WTC11 (cell line): ENCODE results near the gene SLC6A8. TPM values are rescaled to one million over a fixed set of nuclear protein-coding genes. Genes with fewer than 3 reads are reported as not detected.
"Not testable (repeated sequence)": the region's sequence is repeated elsewhere in the genome, so short reads cannot be mapped to it uniquely, and the experiment has no call there.

Experiments used
- ATAC-seq: fragments of 200-7000 bp; cut with Tn5 transposase; 2 replicates; pipeline ENCODE4 v1.10.0; 2021; ENCODE audit warnings: mild to moderate bottlenecking, moderate library complexity
- CTCF ChIA-PET: fragments of 300-600 bp; sonication (Branson Sonifier 250); formaldehyde crosslinking; loops from one replicate; lab custom pipeline; 2021; ENCODE audit warnings: antibody characterized with exemption; lab: Charles Lee
- POLR2A ChIA-PET: fragments of 350-600 bp; sonication (Branson Sonifier 250); formaldehyde crosslinking; loops from one replicate; lab custom pipeline; 2021; ENCODE audit warnings: antibody characterized with exemption; lab: Charles Lee
- DNase-seq: peaks from one replicate; pipeline ENCODE4 v3.0.0; 2021; ENCODE audit warnings: low spot score
- H3K27ac Mint-ChIP-seq: 2 replicates; pipeline ENCODE4 v1.8.0; 2021; ENCODE audit warnings: mixed read lengths
- H3K27me3 Mint-ChIP-seq: 2 replicates; pipeline ENCODE4 v1.8.0; 2021; ENCODE audit warnings: low read depth, mild to moderate bottlenecking, moderate library complexity, mixed read lengths
- H3K36me3 Mint-ChIP-seq: 2 replicates; pipeline ENCODE4 v1.8.0; 2021; ENCODE audit warnings: mixed read lengths
- H3K4me1 Mint-ChIP-seq: 2 replicates; pipeline ENCODE4 v1.8.0; 2022; ENCODE audit warnings: mixed read lengths
- H3K4me3 Mint-ChIP-seq: 2 replicates; pipeline ENCODE4 v1.8.0; 2021; ENCODE audit warnings: mild to moderate bottlenecking, moderate library complexity, mixed read lengths
- H3K9me3 Mint-ChIP-seq: 2 replicates; pipeline ENCODE4 v1.8.0; 2021; ENCODE audit warnings: mixed read lengths
- ARID4B ChIP-seq: sonication (generic); formaldehyde crosslinking; IDR thresholded peaks from 2 replicates; pipeline ENCODE4 v1.8.0; 2023; ENCODE audit warnings: missing genetic modification reagents, mild to moderate bottlenecking, borderline replicate concordance
- ATF1 ChIP-seq: sonication (generic); formaldehyde crosslinking; IDR thresholded peaks from 2 replicates; pipeline ENCODE4 v1.8.1; 2023; ENCODE audit warnings: mild to moderate bottlenecking, moderate library complexity, missing genetic modification reagents
- E2F4 ChIP-seq: sonication (generic); formaldehyde crosslinking; IDR thresholded peaks from 2 replicates; pipeline ENCODE4 v1.8.1; 2022; ENCODE audit warnings: low read depth, mild to moderate bottlenecking, moderate library complexity, missing genetic modification reagents, borderline replicate concordance
- ESRRA ChIP-seq: sonication (generic); formaldehyde crosslinking; IDR thresholded peaks from 2 replicates; pipeline ENCODE4 v1.8.1; 2022; ENCODE audit warnings: mild to moderate bottlenecking, missing genetic modification reagents, borderline replicate concordance
- FOXJ3 ChIP-seq: sonication (generic); formaldehyde crosslinking; IDR thresholded peaks from 2 replicates; pipeline ENCODE4 v1.9.0; 2021; ENCODE audit warnings: missing genetic modification reagents, mild to moderate bottlenecking, borderline replicate concordance
- GABPB1 ChIP-seq: sonication (generic); formaldehyde crosslinking; IDR thresholded peaks from 2 replicates; pipeline ENCODE4 v1.8.1; 2023; ENCODE audit warnings: mild to moderate bottlenecking, missing genetic modification reagents
- GRHL2 ChIP-seq: fragments of 250-450 bp; sonication (Bioruptor Pico); IDR thresholded peaks from 2 replicates; pipeline ENCODE4 v1.8.0; 2022; ENCODE audit warnings: mild to moderate bottlenecking, moderate library complexity; ENCODE audit not compliant: insufficient replicate concordance, severe bottlenecking
- HMGA2 ChIP-seq: fragments of 250-450 bp; sonication (Bioruptor Pico); IDR thresholded peaks from 2 replicates; pipeline ENCODE4 v1.4.0; 2021; ENCODE audit warnings: mild to moderate bottlenecking, moderate library complexity
- IRF2 ChIP-seq: sonication (generic); formaldehyde crosslinking; IDR thresholded peaks from 2 replicates; pipeline ENCODE4 v1.8.0; 2022; ENCODE audit warnings: low read depth, missing genetic modification reagents, borderline replicate concordance
- MYBL2 ChIP-seq: sonication (generic); formaldehyde crosslinking; IDR thresholded peaks from 2 replicates; pipeline ENCODE4 v1.8.1; 2023; ENCODE audit warnings: mild to moderate bottlenecking, moderate library complexity, missing genetic modification reagents
- OVOL2 ChIP-seq: fragments of 250-450 bp; sonication (Bioruptor Pico); IDR thresholded peaks from 2 replicates; pipeline ENCODE4 v1.9.0; 2021; ENCODE audit warnings: mild to moderate bottlenecking, borderline replicate concordance
- SP1 ChIP-seq: sonication (generic); formaldehyde crosslinking; conservative IDR thresholded peaks from 2 replicates; pipeline ENCODE4 v1.8.1; 2022; ENCODE audit warnings: missing genetic modification reagents
- ZNF416 ChIP-seq: fragments of 250-450 bp; sonication (Bioruptor Pico); IDR thresholded peaks from 2 replicates; pipeline ENCODE4 v1.9.0; 2021; ENCODE audit warnings: mild to moderate bottlenecking, inconsistent platforms
- ZNF423 ChIP-seq: fragments of 250-450 bp; sonication (Bioruptor Pico); IDR thresholded peaks from 2 replicates; pipeline ENCODE4 v2.1.2; 2022; ENCODE audit warnings: mild to moderate bottlenecking, moderate library complexity
- ZNF512 ChIP-seq: sonication (generic); formaldehyde crosslinking; IDR thresholded peaks from 2 replicates; pipeline ENCODE4 v1.8.1; 2022; ENCODE audit warnings: missing genetic modification reagents, borderline replicate concordance
- total RNA-seq: library from RNA; stranded (reverse); gene quantifications from 3 replicates; pipeline ENCODE4 v1.2.3, GENCODE V29; 2021
- TF ChIP-seq, protein P1 (sequence below): sonication (generic); formaldehyde crosslinking; IDR thresholded peaks from 2 replicates; pipeline ENCODE4 v1.8.1; 2023; ENCODE audit warnings: mild to moderate bottlenecking, missing genetic modification reagents
- TF ChIP-seq, protein P2 (sequence below): sonication (generic); formaldehyde crosslinking; IDR thresholded peaks from 2 replicates; pipeline ENCODE4 v1.8.1; 2023; ENCODE audit warnings: mild to moderate bottlenecking, moderate library complexity, missing genetic modification reagents
- TF ChIP-seq, protein P3 (sequence below): sonication (generic); formaldehyde crosslinking; IDR thresholded peaks from 2 replicates; pipeline ENCODE4 v1.8.0; 2023; ENCODE audit warnings: missing genetic modification reagents

The SLC6A8 gene
- total RNA-seq, 1 experiment from 2014 or later, result 112 TPM

- H3K27me3 Mint-ChIP-seq, result no peaks in the 10 kb centered on the region
- TF ChIP-seq ESRRA (CRISPR knock-in tag) (no peak), ZNF512 (CRISPR knock-in tag) (no peak), IRF2 (CRISPR knock-in tag) (no peak), OVOL2 (CRISPR knock-in tag) (no peak), SP1 (CRISPR knock-in tag) (no peak)
- TF ChIP-seq, all 79 proteins: peak for 0
- no peak for ATAC-seq
Observed at GRCh38 chrX:153693216-153694086, 5.7 kb downstream of the SLC6A8 start.

GRCh38 chrX:153694256-153694655 is 6.5 kb downstream of the SLC6A8 start:
- H3K9me3 Mint-ChIP-seq, H3K4me3 Mint-ChIP-seq, ATAC-seq, H3K27ac Mint-ChIP-seq, H3K4me1 Mint-ChIP-seq, POLR2A ChIA-PET, DNase-seq, H3K36me3 Mint-ChIP-seq, H3K27me3 Mint-ChIP-seq: not testable (repeated sequence)
- CTCF ChIA-PET, result interaction anchor here (0.6 to 2.8 kb wide), 2 partner anchors 26 to 42 kb away, joined by 3 to 6 read pairs; no protein-coding TSS in a partner anchor

More at GRCh38 chrX:153693216-153694086, 5.7 kb downstream of the SLC6A8 start:
- CTCF ChIA-PET, result no interaction called here
- no peak for DNase-seq
- Mint-ChIP-seq H3K9me3 (no peaks in the 10 kb centered on the region), H3K27ac (no peak overlapping the region), H3K36me3 (0 out of 2 replicates have a peak, but pooled peaks cover 3% of the 10 kb centered on the region), H3K4me1 (no peaks in the 10 kb centered on the region), H3K4me3 (no peak overlapping the region)
- POLR2A ChIA-PET, result no interaction called here

- DNase-seq (no peak), ATAC-seq (no peak)
- Mint-ChIP-seq H3K9me3 (no peaks in the 10 kb centered on the region), H3K36me3 (0 out of 2 replicates have a peak, but pooled peaks cover 3% of the 10 kb centered on the region), H3K4me1 (no peaks in the 10 kb centered on the region), H3K27ac (no peak overlapping the region), H3K4me3 (no peak overlapping the region), H3K27me3 (no peaks in the 10 kb centered on the region)
- POLR2A ChIA-PET, result no interaction called here
- CTCF ChIA-PET, result interaction anchor here (0.6 to 2.8 kb wide), 2 partner anchors 27 to 41 kb away, joined by 3 to 6 read pairs; no protein-coding TSS in a partner anchor
- TF ChIP-seq HMGA2 (no peak), IRF2 (CRISPR knock-in tag) (no peak), FOXJ3 (no peak), GABPB1 (CRISPR knock-in tag) (no peak), GRHL2 (CRISPR knock-in tag) (no peak), ARID4B (CRISPR knock-in tag) (no peak), ZNF416 (CRISPR knock-in tag) (no peak), E2F4 (CRISPR knock-in tag) (no peak), OVOL2 (CRISPR knock-in tag) (no peak), ATF1 (CRISPR knock-in tag) (no peak), MYBL2 (CRISPR knock-in tag) (no peak), ZNF423 (no peak)
- TF ChIP-seq, protein P1, sequence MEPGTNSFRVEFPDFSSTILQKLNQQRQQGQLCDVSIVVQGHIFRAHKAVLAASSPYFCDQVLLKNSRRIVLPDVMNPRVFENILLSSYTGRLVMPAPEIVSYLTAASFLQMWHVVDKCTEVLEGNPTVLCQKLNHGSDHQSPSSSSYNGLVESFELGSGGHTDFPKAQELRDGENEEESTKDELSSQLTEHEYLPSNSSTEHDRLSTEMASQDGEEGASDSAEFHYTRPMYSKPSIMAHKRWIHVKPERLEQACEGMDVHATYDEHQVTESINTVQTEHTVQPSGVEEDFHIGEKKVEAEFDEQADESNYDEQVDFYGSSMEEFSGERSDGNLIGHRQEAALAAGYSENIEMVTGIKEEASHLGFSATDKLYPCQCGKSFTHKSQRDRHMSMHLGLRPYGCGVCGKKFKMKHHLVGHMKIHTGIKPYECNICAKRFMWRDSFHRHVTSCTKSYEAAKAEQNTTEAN (CRISPR knock-in tag), result no peak
- TF ChIP-seq, protein P2, sequence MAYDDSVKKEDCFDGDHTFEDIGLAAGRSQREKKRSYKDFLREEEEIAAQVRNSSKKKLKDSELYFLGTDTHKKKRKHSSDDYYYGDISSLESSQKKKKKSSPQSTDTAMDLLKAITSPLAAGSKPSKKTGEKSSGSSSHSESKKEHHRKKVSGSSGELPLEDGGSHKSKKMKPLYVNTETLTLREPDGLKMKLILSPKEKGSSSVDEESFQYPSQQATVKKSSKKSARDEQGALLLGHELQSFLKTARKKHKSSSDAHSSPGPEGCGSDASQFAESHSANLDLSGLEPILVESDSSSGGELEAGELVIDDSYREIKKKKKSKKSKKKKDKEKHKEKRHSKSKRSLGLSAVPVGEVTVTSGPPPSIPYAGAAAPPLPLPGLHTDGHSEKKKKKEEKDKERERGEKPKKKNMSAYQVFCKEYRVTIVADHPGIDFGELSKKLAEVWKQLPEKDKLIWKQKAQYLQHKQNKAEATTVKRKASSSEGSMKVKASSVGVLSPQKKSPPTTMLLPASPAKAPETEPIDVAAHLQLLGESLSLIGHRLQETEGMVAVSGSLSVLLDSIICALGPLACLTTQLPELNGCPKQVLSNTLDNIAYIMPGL, result no peak
- TF ChIP-seq, protein P3, sequence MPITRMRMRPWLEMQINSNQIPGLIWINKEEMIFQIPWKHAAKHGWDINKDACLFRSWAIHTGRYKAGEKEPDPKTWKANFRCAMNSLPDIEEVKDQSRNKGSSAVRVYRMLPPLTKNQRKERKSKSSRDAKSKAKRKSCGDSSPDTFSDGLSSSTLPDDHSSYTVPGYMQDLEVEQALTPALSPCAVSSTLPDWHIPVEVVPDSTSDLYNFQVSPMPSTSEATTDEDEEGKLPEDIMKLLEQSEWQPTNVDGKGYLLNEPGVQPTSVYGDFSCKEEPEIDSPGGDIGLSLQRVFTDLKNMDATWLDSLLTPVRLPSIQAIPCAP, result no peak
Observed at GRCh38 chrX:153694687-153695270, 7.1 kb downstream of the SLC6A8 start.
